ENCODE data around the gene STK26. TPM values are rescaled to one million over a fixed set of nuclear protein-coding genes. Genes with fewer than 3 reads are reported as not detected.

Gene STK26
- total and polyA plus RNA-seq, 4 donors = 2.0 to 16.9 (median 3.4) TPM

DNA sequence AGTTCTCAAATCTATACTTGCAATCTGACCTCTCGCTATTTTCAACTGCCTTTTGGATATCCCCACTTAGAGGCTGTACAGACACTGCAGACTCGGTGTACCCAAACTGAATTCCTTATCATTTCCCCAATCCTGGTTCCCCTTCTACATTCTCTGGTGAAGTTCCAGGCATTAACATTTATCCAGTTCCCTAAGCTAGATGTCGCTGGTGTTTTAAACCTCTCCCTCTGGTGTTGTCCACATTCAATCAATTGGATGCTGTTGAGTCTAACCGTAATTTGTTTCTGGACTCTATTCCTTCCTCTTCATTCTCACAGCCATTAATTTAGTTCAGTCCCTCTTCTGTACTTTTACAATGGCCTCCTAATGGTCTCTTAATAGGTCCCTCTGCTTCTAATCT lies 7.2 kb upstream of the STK26 start:
- H3K9ac ChIP-seq (ENCODE audit: low read depth in 1 of 2, low read length in 2 of 2) = no peak overlapping the region
- H3K9me3 ChIP-seq (ENCODE audit: control insufficient read depth in 4 of 4, low read length in 3 of 4) = no peaks in the 10 kb centered on the region
- WGBS = 71% methylated on average over 4 of the region's 4 CpGs
- H3K4me1 ChIP-seq (ENCODE audit: control insufficient read depth in 4 of 4, insufficient read depth in 4 of 4, low read length in 3 of 4) = no peaks in the 10 kb centered on the region
- no peak for DNase-seq (ENCODE audit: low spot score)
- no peaks in the 10 kb centered on the region for H3K36me3 ChIP-seq (ENCODE audit: control insufficient read depth in 4 of 4, insufficient read depth in 3 of 4, low read depth in 1 of 4, low read length in 3 of 4)
- H3K27me3 ChIP-seq (ENCODE audit: control insufficient read depth in 4 of 4, insufficient read depth in 4 of 4, low read length in 3 of 4) = no peaks in the 10 kb centered on the region
- no peak for TF ChIP-seq HNF4G (IDR thresholded peaks at IDR 0.05)
- no peak for TF ChIP-seq SP1 (IDR thresholded peaks at IDR 0.05)
- TF ChIP-seq RAD21 (IDR thresholded peaks at IDR 0.05) = no peak
- no peak for TF ChIP-seq EGR1 (IDR thresholded peaks at IDR 0.05; ENCODE audit: low read depth in 2 of 2)
- TF ChIP-seq TAF1 (conservative IDR thresholded peaks at IDR 0.05) = no peak
- TF ChIP-seq, protein P1, sequence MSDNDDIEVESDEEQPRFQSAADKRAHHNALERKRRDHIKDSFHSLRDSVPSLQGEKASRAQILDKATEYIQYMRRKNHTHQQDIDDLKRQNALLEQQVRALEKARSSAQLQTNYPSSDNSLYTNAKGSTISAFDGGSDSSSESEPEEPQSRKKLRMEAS (IDR thresholded peaks at IDR 0.05) = no peak
- no peak for TF ChIP-seq NR2F2 (IDR thresholded peaks at IDR 0.05)
- no peak for TF ChIP-seq FOXA2 (IDR thresholded peaks at IDR 0.05)
- no peak for TF ChIP-seq HNF4A (conservative IDR thresholded peaks at IDR 0.05)
- no peak for TF ChIP-seq GABPA (IDR thresholded peaks at IDR 0.05 in 1 of 2, conservative IDR thresholded peaks at IDR 0.05 in 1 of 2)
- TF ChIP-seq JUND (IDR thresholded peaks at IDR 0.05) = no peak
- no peak for TF ChIP-seq YY1 (IDR thresholded peaks at IDR 0.05)
- TF ChIP-seq, protein P2, sequence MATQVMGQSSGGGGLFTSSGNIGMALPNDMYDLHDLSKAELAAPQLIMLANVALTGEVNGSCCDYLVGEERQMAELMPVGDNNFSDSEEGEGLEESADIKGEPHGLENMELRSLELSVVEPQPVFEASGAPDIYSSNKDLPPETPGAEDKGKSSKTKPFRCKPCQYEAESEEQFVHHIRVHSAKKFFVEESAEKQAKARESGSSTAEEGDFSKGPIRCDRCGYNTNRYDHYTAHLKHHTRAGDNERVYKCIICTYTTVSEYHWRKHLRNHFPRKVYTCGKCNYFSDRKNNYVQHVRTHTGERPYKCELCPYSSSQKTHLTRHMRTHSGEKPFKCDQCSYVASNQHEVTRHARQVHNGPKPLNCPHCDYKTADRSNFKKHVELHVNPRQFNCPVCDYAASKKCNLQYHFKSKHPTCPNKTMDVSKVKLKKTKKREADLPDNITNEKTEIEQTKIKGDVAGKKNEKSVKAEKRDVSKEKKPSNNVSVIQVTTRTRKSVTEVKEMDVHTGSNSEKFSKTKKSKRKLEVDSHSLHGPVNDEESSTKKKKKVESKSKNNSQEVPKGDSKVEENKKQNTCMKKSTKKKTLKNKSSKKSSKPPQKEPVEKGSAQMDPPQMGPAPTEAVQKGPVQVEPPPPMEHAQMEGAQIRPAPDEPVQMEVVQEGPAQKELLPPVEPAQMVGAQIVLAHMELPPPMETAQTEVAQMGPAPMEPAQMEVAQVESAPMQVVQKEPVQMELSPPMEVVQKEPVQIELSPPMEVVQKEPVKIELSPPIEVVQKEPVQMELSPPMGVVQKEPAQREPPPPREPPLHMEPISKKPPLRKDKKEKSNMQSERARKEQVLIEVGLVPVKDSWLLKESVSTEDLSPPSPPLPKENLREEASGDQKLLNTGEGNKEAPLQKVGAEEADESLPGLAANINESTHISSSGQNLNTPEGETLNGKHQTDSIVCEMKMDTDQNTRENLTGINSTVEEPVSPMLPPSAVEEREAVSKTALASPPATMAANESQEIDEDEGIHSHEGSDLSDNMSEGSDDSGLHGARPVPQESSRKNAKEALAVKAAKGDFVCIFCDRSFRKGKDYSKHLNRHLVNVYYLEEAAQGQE (IDR thresholded peaks at IDR 0.05) = no peak
- TF ChIP-seq, protein P3, sequence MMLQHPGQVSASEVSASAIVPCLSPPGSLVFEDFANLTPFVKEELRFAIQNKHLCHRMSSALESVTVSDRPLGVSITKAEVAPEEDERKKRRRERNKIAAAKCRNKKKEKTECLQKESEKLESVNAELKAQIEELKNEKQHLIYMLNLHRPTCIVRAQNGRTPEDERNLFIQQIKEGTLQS (IDR thresholded peaks at IDR 0.05) = no peak
- TF ChIP-seq, protein P4, sequence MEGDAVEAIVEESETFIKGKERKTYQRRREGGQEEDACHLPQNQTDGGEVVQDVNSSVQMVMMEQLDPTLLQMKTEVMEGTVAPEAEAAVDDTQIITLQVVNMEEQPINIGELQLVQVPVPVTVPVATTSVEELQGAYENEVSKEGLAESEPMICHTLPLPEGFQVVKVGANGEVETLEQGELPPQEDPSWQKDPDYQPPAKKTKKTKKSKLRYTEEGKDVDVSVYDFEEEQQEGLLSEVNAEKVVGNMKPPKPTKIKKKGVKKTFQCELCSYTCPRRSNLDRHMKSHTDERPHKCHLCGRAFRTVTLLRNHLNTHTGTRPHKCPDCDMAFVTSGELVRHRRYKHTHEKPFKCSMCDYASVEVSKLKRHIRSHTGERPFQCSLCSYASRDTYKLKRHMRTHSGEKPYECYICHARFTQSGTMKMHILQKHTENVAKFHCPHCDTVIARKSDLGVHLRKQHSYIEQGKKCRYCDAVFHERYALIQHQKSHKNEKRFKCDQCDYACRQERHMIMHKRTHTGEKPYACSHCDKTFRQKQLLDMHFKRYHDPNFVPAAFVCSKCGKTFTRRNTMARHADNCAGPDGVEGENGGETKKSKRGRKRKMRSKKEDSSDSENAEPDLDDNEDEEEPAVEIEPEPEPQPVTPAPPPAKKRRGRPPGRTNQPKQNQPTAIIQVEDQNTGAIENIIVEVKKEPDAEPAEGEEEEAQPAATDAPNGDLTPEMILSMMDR (IDR thresholded peaks at IDR 0.05; ENCODE audit: low read depth, low read length, missing input control) = no peak
- TF ChIP-seq, protein P5, sequence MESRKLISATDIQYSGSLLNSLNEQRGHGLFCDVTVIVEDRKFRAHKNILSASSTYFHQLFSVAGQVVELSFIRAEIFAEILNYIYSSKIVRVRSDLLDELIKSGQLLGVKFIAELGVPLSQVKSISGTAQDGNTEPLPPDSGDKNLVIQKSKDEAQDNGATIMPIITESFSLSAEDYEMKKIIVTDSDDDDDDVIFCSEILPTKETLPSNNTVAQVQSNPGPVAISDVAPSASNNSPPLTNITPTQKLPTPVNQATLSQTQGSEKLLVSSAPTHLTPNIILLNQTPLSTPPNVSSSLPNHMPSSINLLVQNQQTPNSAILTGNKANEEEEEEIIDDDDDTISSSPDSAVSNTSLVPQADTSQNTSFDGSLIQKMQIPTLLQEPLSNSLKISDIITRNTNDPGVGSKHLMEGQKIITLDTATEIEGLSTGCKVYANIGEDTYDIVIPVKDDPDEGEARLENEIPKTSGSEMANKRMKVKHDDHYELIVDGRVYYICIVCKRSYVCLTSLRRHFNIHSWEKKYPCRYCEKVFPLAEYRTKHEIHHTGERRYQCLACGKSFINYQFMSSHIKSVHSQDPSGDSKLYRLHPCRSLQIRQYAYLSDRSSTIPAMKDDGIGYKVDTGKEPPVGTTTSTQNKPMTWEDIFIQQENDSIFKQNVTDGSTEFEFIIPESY (IDR thresholded peaks at IDR 0.05) = no peak
- TF ChIP-seq FOXA1 (IDR thresholded peaks at IDR 0.05) = no peak
- no peak for TF ChIP-seq RXRA (IDR thresholded peaks at IDR 0.05)
- no peak overlapping the region for H3K27ac ChIP-seq (ENCODE audit: low read depth in 1 of 2, low read length in 2 of 2)
- no peak overlapping the region for H3K4me3 ChIP-seq (ENCODE audit: low read depth in 1 of 3, low read length in 3 of 3)
